Left lung (tissue), 10 donors: Measurements from ENCODE around the gene SULT1C3. TPM values are rescaled to one million over a fixed set of nuclear protein-coding genes. Genes with fewer than 3 reads are reported as not detected.
A peak's percentile ranks its signal among the peaks of the same experiment; 100 is the strongest.

Experiments used
- ATAC-seq: fragments of 200-7000 bp; cut with Tn5 transposase; one replicate; pipeline ENCODE4 v1.9.1; 2020; ENCODE audit warnings: moderate library complexity
- DNase-seq, 4 donors: peaks; one replicate each; pipeline ENCODE4 v3.0.0-alpha.2; 2013 to 2020
- H3K27ac ChIP-seq, 2 donors: fragments of 200-600 bp; sonication (generic) in 1 of 2; one replicate each; pipeline versions ENCODE4 v1.5.0 to v1.8.0; 2020 to 2021
- H3K27me3 ChIP-seq, 2 donors: fragments of 200-600 bp; sonication (generic) in 1 of 2; one replicate each; pipeline versions ENCODE4 v1.5.0 to v1.8.0; 2020 to 2021
- H3K36me3 ChIP-seq, 2 donors: fragments of 200-600 bp; sonication (generic) in 1 of 2; one replicate each; pipeline versions ENCODE4 v1.5.0 to v1.8.0; 2020 to 2021
- H3K4me1 ChIP-seq, 2 donors: fragments of 200-600 bp; one replicate each; pipeline ENCODE4 v1.8.0; 2021
- H3K4me3 ChIP-seq, 2 donors: fragments of 200-600 bp; sonication (generic) in 1 of 2; one replicate each; pipeline versions ENCODE4 v1.5.0 to v1.8.0; 2020 to 2021; ENCODE audit warnings: mild to moderate bottlenecking in 1 of 2
- H3K9me3 ChIP-seq, 2 donors: fragments of 200-600 bp; sonication (generic) in 1 of 2; one replicate each; pipeline versions ENCODE4 v1.5.0 to v1.8.0; 2020 to 2021
- intact Hi-C, 2 donors: fragments of 100-400 bp; cut with DNase I; formaldehyde crosslinking; loops; one replicate each; pipeline versions ENCODE4 v1.11.2 to v1.14.2; 2022
- polyA plus RNA-seq, 6 donors: library from polyadenylated mRNA; unstranded; fragments of 120-200 nt; gene quantifications; one replicate each; pipeline ENCODE4 v1.2.1, GENCODE V29; 2013; ENCODE audit not compliant: insufficient read length in 6 of 6
- total RNA-seq, 2 donors: library from RNA; stranded (reverse); fragmentation: NEBNext Ultra II Directional; extraction: Animal tissue kit (Norgen Biotek cat#: 25700); gene quantifications; one replicate each; pipeline ENCODE4 v1.2.1, GENCODE V29; 2021
- TF ChIP-seq, protein P1 (sequence below), 2 donors: fragments of 200-600 bp; sonication (generic) in 1 of 2; IDR thresholded peaks; one replicate each; pipeline versions ENCODE4 v1.5.0 to v1.8.0; 2021; ENCODE audit warnings: antibody characterized with exemption in 2 of 2
- donor health status: DM: no; HTN: yes; CAD: no.
- donor health status: DM: no; HTN: no; CAD: no.

The SULT1C3 gene
- total and polyA plus RNA-seq, 8 donors: 0.14 TPM; not detected in 7

DNA sequence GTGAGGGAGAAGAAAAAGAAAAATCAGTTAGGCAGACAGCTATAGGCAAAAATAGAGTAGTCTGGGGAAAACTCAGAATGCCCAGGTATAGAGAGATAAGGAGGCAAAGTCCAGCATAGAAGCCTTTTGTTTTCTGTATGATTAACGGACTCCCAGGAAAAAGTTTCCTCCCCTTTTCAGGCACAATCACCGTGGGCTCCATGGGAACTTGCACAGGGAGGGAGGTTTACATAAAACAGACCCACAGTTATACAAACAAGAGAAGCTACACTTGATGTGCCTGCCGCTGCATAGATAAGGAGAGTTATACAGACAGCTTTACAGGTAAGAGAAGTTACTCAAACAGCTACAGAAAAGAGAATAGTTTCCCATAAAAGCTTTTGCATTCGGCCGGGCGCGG is 39.2 kb upstream of the SULT1C3 start:
- no peaks in the 10 kb centered on the region for H3K36me3 ChIP-seq
- DNase-seq: no peak
- no peak overlapping the region for H3K27ac ChIP-seq
- peaks cover 0 to 31% of the 10 kb centered on the region in 2 donors for H3K9me3 ChIP-seq
- ATAC-seq: no peak
- H3K4me3 ChIP-seq: no peak overlapping the region
- intact Hi-C loops: no loop called here
- H3K27me3 ChIP-seq: no peaks in the 10 kb centered on the region
- H3K4me1 ChIP-seq: no peaks in the 10 kb centered on the region
- TF ChIP-seq, protein P1, sequence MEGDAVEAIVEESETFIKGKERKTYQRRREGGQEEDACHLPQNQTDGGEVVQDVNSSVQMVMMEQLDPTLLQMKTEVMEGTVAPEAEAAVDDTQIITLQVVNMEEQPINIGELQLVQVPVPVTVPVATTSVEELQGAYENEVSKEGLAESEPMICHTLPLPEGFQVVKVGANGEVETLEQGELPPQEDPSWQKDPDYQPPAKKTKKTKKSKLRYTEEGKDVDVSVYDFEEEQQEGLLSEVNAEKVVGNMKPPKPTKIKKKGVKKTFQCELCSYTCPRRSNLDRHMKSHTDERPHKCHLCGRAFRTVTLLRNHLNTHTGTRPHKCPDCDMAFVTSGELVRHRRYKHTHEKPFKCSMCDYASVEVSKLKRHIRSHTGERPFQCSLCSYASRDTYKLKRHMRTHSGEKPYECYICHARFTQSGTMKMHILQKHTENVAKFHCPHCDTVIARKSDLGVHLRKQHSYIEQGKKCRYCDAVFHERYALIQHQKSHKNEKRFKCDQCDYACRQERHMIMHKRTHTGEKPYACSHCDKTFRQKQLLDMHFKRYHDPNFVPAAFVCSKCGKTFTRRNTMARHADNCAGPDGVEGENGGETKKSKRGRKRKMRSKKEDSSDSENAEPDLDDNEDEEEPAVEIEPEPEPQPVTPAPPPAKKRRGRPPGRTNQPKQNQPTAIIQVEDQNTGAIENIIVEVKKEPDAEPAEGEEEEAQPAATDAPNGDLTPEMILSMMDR (IDR thresholded peaks at IDR 0.05): no peak

DNA sequence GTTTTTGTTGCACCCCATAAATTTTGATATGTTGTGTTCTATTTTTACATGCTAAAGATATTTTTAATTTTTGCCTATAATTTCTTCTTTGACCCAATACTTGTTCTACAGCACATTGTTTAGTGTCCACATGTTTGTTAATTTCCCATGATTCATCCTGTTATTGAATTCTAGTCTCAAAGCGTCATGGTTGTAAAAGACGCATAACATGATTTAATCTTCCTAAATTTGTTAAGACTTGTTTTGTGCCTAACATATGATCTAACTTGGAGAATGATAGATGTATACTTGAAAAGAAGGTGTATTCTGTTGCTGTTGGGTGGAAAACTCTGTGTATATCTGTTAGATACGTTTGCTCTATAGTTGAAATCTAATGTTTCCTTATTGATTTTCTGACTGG is 27.1 kb upstream of the SULT1C3 start:
- TF ChIP-seq, protein P1 (IDR thresholded peaks at IDR 0.05): no peak
- DNase-seq (no peak), ATAC-seq (no peak)
- no peak overlapping the region for H3K4me3 ChIP-seq
- peaks cover 0 to 2% of the 10 kb centered on the region in 2 donors for H3K4me1 ChIP-seq
- no peaks in the 10 kb centered on the region for H3K36me3 ChIP-seq
- H3K9me3 ChIP-seq: peaks cover 0 to 11% of the 10 kb centered on the region in 2 donors
- intact Hi-C loops: no loop called here
- H3K27ac ChIP-seq: no peak overlapping the region
- no peaks in the 10 kb centered on the region for H3K27me3 ChIP-seq

DNA sequence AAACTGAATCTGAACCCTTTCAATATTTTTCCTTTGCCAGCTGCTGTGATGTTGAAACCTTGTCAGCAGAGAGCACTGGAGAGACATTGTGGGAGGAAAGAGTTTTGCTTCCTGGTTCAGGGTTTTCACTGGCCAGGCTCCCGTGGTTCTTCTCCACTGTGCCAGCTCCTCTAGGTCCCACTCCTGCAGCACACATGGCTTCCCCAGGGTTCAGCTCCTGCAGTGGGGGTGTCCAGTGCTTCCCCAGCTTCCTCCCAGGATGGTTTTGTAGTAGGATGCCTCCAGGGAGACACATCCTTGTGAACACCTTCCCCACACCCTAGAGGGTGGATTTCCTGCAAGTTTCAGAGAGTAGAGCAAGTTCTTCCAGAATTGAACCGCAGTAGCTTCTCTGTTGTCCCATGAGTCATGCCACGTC is 24.0 kb upstream of the SULT1C3 start:
- H3K4me3 ChIP-seq: no peak overlapping the region
- no peaks in the 10 kb centered on the region for H3K27me3 ChIP-seq
- no peaks in the 10 kb centered on the region for H3K36me3 ChIP-seq
- intact Hi-C loops: no loop called here
- H3K27ac ChIP-seq: no peak overlapping the region
- peak in 2 of 4 donors; percentile 30 to 45 for DNase-seq
- H3K9me3 ChIP-seq: no peaks in the 10 kb centered on the region
- TF ChIP-seq, protein P1 (IDR thresholded peaks at IDR 0.05): peak in 1 of 2 donors; percentile 15
- peaks cover 0 to 2% of the 10 kb centered on the region in 2 donors for H3K4me1 ChIP-seq
- ATAC-seq: peak; percentile 97

DNA sequence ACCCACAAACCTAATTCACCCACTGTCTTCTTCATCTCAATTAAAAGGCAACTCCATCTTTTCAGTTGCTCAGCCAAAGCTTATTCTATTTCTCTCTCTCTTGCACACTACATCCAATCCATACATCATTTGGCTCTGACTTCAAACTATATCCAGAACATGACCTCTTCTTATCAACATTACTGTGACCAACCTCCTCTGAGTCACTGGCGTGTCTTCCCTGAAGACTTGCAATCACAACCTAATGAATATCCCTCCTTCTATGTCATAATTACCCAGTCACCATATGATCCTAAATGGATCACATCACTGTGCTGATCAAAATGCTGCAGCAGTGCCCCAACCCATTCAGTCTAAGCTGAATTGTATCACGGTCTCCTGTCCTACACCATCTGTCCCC is 22.6 kb upstream of the SULT1C3 start:
- intact Hi-C loops: no loop called here
- Histone ChIP-seq H3K4me3 (no peak overlapping the region), H3K27ac (no peak overlapping the region), H3K9me3 (no peaks in the 10 kb centered on the region), H3K4me1 (peaks cover 0 to 2% of the 10 kb centered on the region in 2 donors), H3K36me3 (no peaks in the 10 kb centered on the region), H3K27me3 (no peaks in the 10 kb centered on the region)
- ATAC-seq (no peak), DNase-seq (no peak)
- TF ChIP-seq, protein P1 (IDR thresholded peaks at IDR 0.05): no peak

DNA sequence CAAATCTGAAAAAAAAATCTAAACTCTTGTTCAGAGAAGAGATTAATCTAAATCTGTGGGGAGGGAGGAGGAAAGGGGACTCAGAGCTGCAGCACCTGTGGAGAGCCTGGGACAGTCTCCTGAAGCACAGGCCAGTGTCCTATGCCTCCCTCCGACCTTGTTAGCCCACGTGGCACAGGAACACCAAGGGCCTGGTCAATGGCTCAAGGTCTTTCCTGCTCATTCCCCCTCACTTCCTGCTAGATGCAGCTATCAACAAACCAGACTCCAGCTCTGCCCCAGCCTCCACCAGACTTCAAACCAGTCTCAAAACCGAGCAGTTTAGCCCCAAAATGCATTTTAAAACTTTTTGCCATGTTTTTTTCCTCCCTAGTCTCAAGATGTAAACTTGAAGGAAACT is 20.1 kb upstream of the SULT1C3 start:
- Histone ChIP-seq H3K4me3 (no peak overlapping the region), H3K9me3 (peaks cover 0 to 22% of the 10 kb centered on the region in 2 donors), H3K27ac (no peak overlapping the region), H3K36me3 (no peaks in the 10 kb centered on the region), H3K4me1 (peaks cover 0 to 2% of the 10 kb centered on the region in 2 donors), H3K27me3 (no peaks in the 10 kb centered on the region)
- intact Hi-C loops: loop anchor here in 1 of 2 donors (10.0 kb wide), 1 partner anchor 345 kb away; no protein-coding TSS in a partner anchor
- ATAC-seq (no peak), DNase-seq (no peak)
- TF ChIP-seq, protein P1 (IDR thresholded peaks at IDR 0.05): no peak
